NCI-H82 (cell line): Measurements from ENCODE around the gene EDNRA.

Source experiments
- DNase-seq: peaks from one replicate; lab custom pipeline; 2025; lab: John Stamatoyannopoulos, UW

EDNRA gene

GRCh38 chr4:147498031-147498660 lies 17.2 kb downstream of the EDNRA start:
- DNase-seq: no peak

GRCh38 chr4:147508346-147508745 lies 27.4 kb downstream of the EDNRA start:
- DNase-seq: no peak

GRCh38 chr4:147509386-147509785 lies 28.5 kb downstream of the EDNRA start:
- DNase-seq: no peak

- DNase-seq: no peak
These were observed 30.2 kb downstream of the EDNRA start for GRCh38 chr4:147510962-147511668.

GRCh38 chr4:147513091-147513490 lies 32.2 kb downstream of the EDNRA start:
- DNase-seq: no peak

- no peak for DNase-seq
These were observed 33.1 kb downstream of the EDNRA start for GRCh38 chr4:147513952-147514351.

- no peak for DNase-seq
These were observed 34.5 kb downstream of the EDNRA start for GRCh38 chr4:147515220-147515936.

GRCh38 chr4:147516133-147516532 lies 35.2 kb downstream of the EDNRA start:
- no peak for DNase-seq

GRCh38 chr4:147518086-147518485 lies 37.2 kb downstream of the EDNRA start:
- no peak for DNase-seq

GRCh38 chr4:147518846-147519767 lies 38.2 kb downstream of the EDNRA start:
- DNase-seq: peak; percentile 71

GRCh38 chr4:147524601-147525000 lies 43.7 kb downstream of the EDNRA start:
- DNase-seq: no peak

GRCh38 chr4:147525494-147526271 lies 44.8 kb downstream of the EDNRA start:
- DNase-seq: no peak

GRCh38 chr4:147526272-147526654 lies 45.4 kb downstream of the EDNRA start:
- peak; percentile 17 for DNase-seq

- DNase-seq: peak; percentile 92
These were observed 47.2 kb downstream of the EDNRA start for GRCh38 chr4:147528054-147528453.

GRCh38 chr4:147530134-147530533 lies 49.2 kb downstream of the EDNRA start:
- no peak for DNase-seq

GRCh38 chr4:147530723-147531122 lies 49.8 kb downstream of the EDNRA start:
- DNase-seq: no peak

- DNase-seq: no peak
These were observed 52.0 kb downstream of the EDNRA start for GRCh38 chr4:147532896-147533295.

- no peak for DNase-seq
These were observed 52.4 kb downstream of the EDNRA start for GRCh38 chr4:147533331-147533730.

GRCh38 chr4:147535124-147535523 lies 54.2 kb downstream of the EDNRA start:
- DNase-seq: no peak

GRCh38 chr4:147538711-147539110 lies 57.8 kb downstream of the EDNRA start:
- DNase-seq: no peak

- DNase-seq: no peak
These were observed 59.1 kb downstream of the EDNRA start for GRCh38 chr4:147539959-147540358.
